Endothelial cell of umbilical vein (primary cell): ENCODE data around the gene PDE6D. TPM values are rescaled to one million over a fixed set of nuclear protein-coding genes. Genes with fewer than 3 reads are reported as not detected.

Experiments used
- BruUV-seq: library from RNA; stranded (reverse); fragments of 400-500 nt; replicated peaks from 2 replicates; lab custom pipeline; 2021; lab: Mats Ljungman, UMichigan
- CTCF ChIA-PET: fragments of 300-600, 350-600 bp; sonication (Branson Sonifier 250); formaldehyde crosslinking; loops from one replicate; lab custom pipeline; 2021; ENCODE audit warnings: antibody characterized with exemption, inconsistent platforms; lab: Charles Lee
- POLR2A ChIA-PET: fragments of 300-600, 350-600 bp; sonication (Branson Sonifier 250); formaldehyde crosslinking; loops from one replicate; lab custom pipeline; 2021; ENCODE audit warnings: antibody characterized with exemption, inconsistent platforms; lab: Charles Lee
- DNase-seq: peaks from one replicate; pipeline ENCODE4 v3.0.0-alpha.2; 2011; ENCODE audit warnings: low read depth, low spot score
- FAIRE-seq: peaks from 2 replicates; lab custom pipeline; 2011; peaks lifted over from hg19 to GRCh38; lab: Jason Lieb, UNC
- H2AFZ ChIP-seq: 2 replicates; pipeline ENCODE4 v1.6.0; 2012; ENCODE audit warnings: low read depth, low read length, control low read depth, inconsistent platforms
- H3K27ac ChIP-seq: 2 replicates; pipeline ENCODE4 v1.5.1; 2011; ENCODE audit warnings: low read depth, mild to moderate bottlenecking, control low read depth, low read length, moderate library complexity; ENCODE audit not compliant: insufficient read depth
- H3K27me3 ChIP-seq, 2 experiments: 2 replicates each; pipeline versions ENCODE4 v1.6.0 to v1.6.1; 2011; ENCODE audit warnings: low read length in 2 of 2, mixed read lengths in 1 of 2; ENCODE audit not compliant: control insufficient read depth in 2 of 2, insufficient read depth in 2 of 2
- H3K36me3 ChIP-seq, 2 experiments: 2 replicates in 1 of 2; 3 replicates in 1 of 2; pipeline ENCODE4 v1.5.1; 2011; ENCODE audit warnings: low read length in 2 of 2, mild to moderate bottlenecking in 1 of 2, moderate library complexity in 1 of 2; ENCODE audit not compliant: control insufficient read depth in 2 of 2, insufficient read depth in 2 of 2; ENCODE audit errors: extremely low read depth in 1 of 2
- H3K4me1 ChIP-seq: 3 replicates; pipeline ENCODE4 v1.5.1; 2011; ENCODE audit warnings: mild to moderate bottlenecking, low read length; ENCODE audit not compliant: control insufficient read depth, insufficient read depth; ENCODE audit errors: extremely low read depth
- H3K4me2 ChIP-seq: 2 replicates; pipeline ENCODE4 v1.6.1; 2011; ENCODE audit warnings: low read length, control low read depth, mixed read lengths; ENCODE audit not compliant: insufficient read depth
- H3K4me3 ChIP-seq, 3 experiments: fragments of 200-600 bp in 1 of 3; sonication (generic), shearing (Covaris generic) in 1 of 3; replicated peaks in 1 of 3; 2 replicates each; pipeline ENCODE4 v1.5.1; 2011 to 2016; ENCODE audit warnings: control low read depth in 3 of 3, low read length in 3 of 3, mild to moderate bottlenecking in 2 of 3, inconsistent platforms in 1 of 3, low read depth in 1 of 3, moderate library complexity in 1 of 3; ENCODE audit not compliant: insufficient read depth in 1 of 3
- H3K79me2 ChIP-seq: 2 replicates; pipeline ENCODE4 v1.6.0; 2012; ENCODE audit warnings: low read length, inconsistent platforms; ENCODE audit not compliant: control insufficient read depth, insufficient read depth
- H3K9ac ChIP-seq: replicated peaks from 2 replicates; pipeline ENCODE3; 2011; ENCODE audit warnings: low read length, control low read depth; ENCODE audit not compliant: insufficient read depth; ENCODE audit errors: extremely low read depth
- H3K9me1 ChIP-seq: replicated peaks from 3 replicates; pipeline ENCODE4 v1.6.0; 2011; ENCODE audit warnings: mild to moderate bottlenecking, low read length; ENCODE audit not compliant: control insufficient read depth, insufficient read depth; ENCODE audit errors: extremely low read depth
- H3K9me3 ChIP-seq: replicated peaks from 2 replicates; pipeline ENCODE4 v1.5.1; 2012; ENCODE audit warnings: low read length, inconsistent platforms; ENCODE audit not compliant: control insufficient read depth, insufficient read depth
- H4K20me1 ChIP-seq: replicated peaks from 2 replicates; pipeline ENCODE3; 2011; ENCODE audit warnings: mild to moderate bottlenecking, low read length; ENCODE audit not compliant: control insufficient read depth, insufficient read depth; ENCODE audit errors: extremely low read depth
- EZH2 ChIP-seq: IDR thresholded peaks from 2 replicates; pipeline ENCODE4 v1.6.1; 2012; ENCODE audit warnings: borderline replicate concordance, low read depth, mild to moderate bottlenecking, moderate library complexity, low read length, inconsistent platforms; ENCODE audit not compliant: severe bottlenecking
- FOS ChIP-seq: IDR thresholded peaks from 2 replicates; pipeline ENCODE4 v1.6.1; 2011; ENCODE audit warnings: mild to moderate bottlenecking, low read length, moderate library complexity, borderline replicate concordance; ENCODE audit not compliant: insufficient read depth
- GATA2 ChIP-seq: IDR thresholded peaks from 2 replicates; pipeline ENCODE4 v1.7.0; 2011; ENCODE audit warnings: low read depth, mild to moderate bottlenecking, moderate library complexity, mixed read lengths, low read length; ENCODE audit not compliant: insufficient read length, insufficient read depth
- JUN ChIP-seq: IDR thresholded peaks from 2 replicates; pipeline ENCODE4 v1.6.1; 2011; ENCODE audit warnings: borderline replicate concordance, low read depth; ENCODE audit not compliant: insufficient read length, insufficient read depth
- MYC ChIP-seq: IDR thresholded peaks from one replicate; pipeline ENCODE4 v1.6.1; 2011; ENCODE audit warnings: mild to moderate bottlenecking, low read depth, low read length
- dilution Hi-C: fragments of 300-500 bp; cut with MboI; formaldehyde crosslinking; loops from one replicate; pipeline ENCODE4 v1.15.0; 2019; ENCODE audit warnings: low sequenced_read_pairs; ENCODE audit not compliant: extremely low pct_ligation_motif_present
- intact Hi-C: fragments of 100-400 bp; cut with micrococcal nuclease; formaldehyde crosslinking; loops from one replicate; pipeline ENCODE4 v1.10.0; 2022
- polyA plus RNA-seq, 4 experiments: library from polyadenylated mRNA; depleted of rRNA in 3 of 4; stranded (reverse) in 3 of 4; unstranded in 1 of 4; fragments of >200 nt; gene quantifications; 2 replicates each; pipeline versions ENCODE4 v1.2.1 to v1.2.3, GENCODE V29; 2011 to 2012; ENCODE audit warnings: missing spikeins in 1 of 4
- total RNA-seq: library from RNA; stranded (reverse); gene quantifications from 2 replicates; pipeline ENCODE4 v1.2.3, GENCODE V29; 2021
- TF ChIP-seq, protein P1 (sequence below): IDR thresholded peaks from 2 replicates; pipeline ENCODE4 v1.6.1; 2011; ENCODE audit not compliant: insufficient read depth, insufficient read length
- TF ChIP-seq, protein P2 (sequence below), 2 donors: IDR thresholded peaks; 1 replicate in 1 of 2; 2 replicates in 1 of 2; pipeline ENCODE4 v1.5.1; 2011; ENCODE audit warnings: low read length in 2 of 2, mild to moderate bottlenecking in 2 of 2, moderate library complexity in 2 of 2, control low read depth in 1 of 2, inconsistent platforms in 1 of 2, low read depth in 1 of 2; ENCODE audit not compliant: insufficient read depth in 1 of 2; ENCODE audit errors: extremely low read depth in 1 of 2

PDE6D gene
- total and polyA plus RNA-seq, 2 donors (not counting 3 experiments of a cell fraction or from before 2014, with no cell fraction given) = 23.8 to 36.8 TPM

DNA sequence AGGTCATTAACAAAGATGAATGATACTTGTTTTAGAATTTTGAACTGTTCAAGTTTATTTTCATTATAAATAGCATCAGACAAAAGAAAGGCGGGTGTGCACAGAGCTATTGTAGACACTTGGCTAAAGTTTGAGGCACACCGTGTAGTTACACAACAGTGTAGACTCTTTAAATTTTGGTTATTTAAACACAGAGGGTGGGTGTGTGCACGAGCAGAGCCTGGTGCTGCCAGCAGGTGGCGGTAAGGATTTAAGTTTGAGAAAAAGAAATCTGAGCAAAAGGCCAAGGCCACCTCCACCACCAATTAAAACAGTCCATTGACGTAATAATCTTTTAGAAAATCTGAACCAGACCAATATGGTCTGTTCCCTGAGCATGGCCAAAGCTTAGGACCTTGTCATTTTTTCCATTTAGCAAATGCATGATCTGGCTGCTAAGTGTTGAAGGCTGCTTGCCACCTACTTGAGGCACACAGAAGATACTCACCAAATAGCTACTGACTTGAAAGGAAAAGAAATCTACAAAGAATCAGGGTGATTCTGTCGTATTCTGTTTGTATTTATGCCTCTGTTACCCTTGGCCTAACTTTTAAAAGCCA is 19.5 kb upstream of the PDE6D start:
- BruUV-seq = no TSS peak
- ChIA-PET POLR2A (no interaction called here), CTCF (interaction anchor here (1.5 to 2.6 kb wide), 2 partner anchors 10 to 15 kb away, joined by 4 to 11 read pairs; partner anchors contain the start of gene COPS7B)
- Histone ChIP-seq H3K4me1 (no peaks in the 10 kb centered on the region), H3K9me3 (no peaks in the 10 kb centered on the region), H3K4me3 (no peak overlapping the region), H4K20me1 (no peaks in the 10 kb centered on the region), H2AFZ (no peak overlapping the region), H3K9ac (no peak overlapping the region), H3K36me3 (peaks cover 17 to 18% of the 10 kb centered on the region in 2 experiments), H3K27me3 (no peaks in the 10 kb centered on the region), H3K79me2 (peaks cover 2% of the 10 kb centered on the region), H3K27ac (no peak overlapping the region), H3K9me1 (no peaks in the 10 kb centered on the region), H3K4me2 (no peak overlapping the region)
- DNase-seq (peak; percentile 51), FAIRE-seq (peak; percentile 71)
- intact Hi-C loops = loop anchor here (1.0 kb wide), 1 partner anchor 100 kb away; no protein-coding TSS in a partner anchor
- dilution Hi-C loops = no loop called here
- TF ChIP-seq, protein P1, sequence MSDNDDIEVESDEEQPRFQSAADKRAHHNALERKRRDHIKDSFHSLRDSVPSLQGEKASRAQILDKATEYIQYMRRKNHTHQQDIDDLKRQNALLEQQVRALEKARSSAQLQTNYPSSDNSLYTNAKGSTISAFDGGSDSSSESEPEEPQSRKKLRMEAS = no peak
- no peak for TF ChIP-seq FOS
- TF ChIP-seq JUN = no peak
- TF ChIP-seq GATA2 = no peak
- TF ChIP-seq, protein P2, sequence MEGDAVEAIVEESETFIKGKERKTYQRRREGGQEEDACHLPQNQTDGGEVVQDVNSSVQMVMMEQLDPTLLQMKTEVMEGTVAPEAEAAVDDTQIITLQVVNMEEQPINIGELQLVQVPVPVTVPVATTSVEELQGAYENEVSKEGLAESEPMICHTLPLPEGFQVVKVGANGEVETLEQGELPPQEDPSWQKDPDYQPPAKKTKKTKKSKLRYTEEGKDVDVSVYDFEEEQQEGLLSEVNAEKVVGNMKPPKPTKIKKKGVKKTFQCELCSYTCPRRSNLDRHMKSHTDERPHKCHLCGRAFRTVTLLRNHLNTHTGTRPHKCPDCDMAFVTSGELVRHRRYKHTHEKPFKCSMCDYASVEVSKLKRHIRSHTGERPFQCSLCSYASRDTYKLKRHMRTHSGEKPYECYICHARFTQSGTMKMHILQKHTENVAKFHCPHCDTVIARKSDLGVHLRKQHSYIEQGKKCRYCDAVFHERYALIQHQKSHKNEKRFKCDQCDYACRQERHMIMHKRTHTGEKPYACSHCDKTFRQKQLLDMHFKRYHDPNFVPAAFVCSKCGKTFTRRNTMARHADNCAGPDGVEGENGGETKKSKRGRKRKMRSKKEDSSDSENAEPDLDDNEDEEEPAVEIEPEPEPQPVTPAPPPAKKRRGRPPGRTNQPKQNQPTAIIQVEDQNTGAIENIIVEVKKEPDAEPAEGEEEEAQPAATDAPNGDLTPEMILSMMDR (IDR thresholded peaks at IDR 0.05; ENCODE audit: extremely low read depth in 1 of 2, insufficient read depth in 1 of 2, low read depth in 1 of 2, low read length in 2 of 2) = peak; percentile 68 to 83
- no peak for TF ChIP-seq MYC
- TF ChIP-seq EZH2 = no peak
